ENCODE measurements around the gene EFL1.

EFL1 gene

DNA sequence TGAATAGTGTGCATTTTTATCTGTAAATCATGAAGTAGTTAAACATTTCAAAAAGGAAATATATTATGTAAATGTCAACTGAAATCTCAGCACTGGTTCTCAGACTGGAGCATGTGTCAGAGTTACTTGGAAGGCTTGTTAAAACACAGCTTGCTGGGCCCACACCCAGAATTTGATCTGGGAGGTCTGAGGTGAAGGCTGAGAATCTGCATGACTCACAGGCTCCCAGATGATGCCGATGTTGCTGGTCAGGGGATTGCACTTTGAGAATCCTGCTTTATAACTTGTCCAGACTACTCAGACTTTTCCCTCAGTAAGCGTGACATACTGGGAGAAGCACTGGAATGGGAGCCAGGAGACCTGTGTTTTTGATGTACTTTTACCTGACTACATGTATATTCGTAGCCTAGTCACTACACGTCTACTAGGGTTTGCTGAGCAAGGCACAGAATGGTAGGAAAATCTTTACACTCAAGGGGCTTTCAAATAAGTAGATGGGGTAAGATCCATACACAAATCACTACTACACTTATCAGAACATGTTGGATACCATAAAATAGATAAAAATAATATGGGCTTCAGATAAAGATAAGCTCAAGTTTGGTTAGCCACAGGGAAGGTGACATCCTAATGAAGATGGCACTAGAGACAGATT, 139.7 kb downstream of the EFL1 start:
- no peak for TF ChIP-seq CTCF (IDR thresholded peaks at IDR 0.05; ENCODE audit: low read length, missing control alignments)
- no peak overlapping the region for H3K4me3 ChIP-seq (replicated peaks; ENCODE audit: low read depth, low read length)
- DNase-seq (ENCODE audit: low read depth) = peak; percentile 90

DNA sequence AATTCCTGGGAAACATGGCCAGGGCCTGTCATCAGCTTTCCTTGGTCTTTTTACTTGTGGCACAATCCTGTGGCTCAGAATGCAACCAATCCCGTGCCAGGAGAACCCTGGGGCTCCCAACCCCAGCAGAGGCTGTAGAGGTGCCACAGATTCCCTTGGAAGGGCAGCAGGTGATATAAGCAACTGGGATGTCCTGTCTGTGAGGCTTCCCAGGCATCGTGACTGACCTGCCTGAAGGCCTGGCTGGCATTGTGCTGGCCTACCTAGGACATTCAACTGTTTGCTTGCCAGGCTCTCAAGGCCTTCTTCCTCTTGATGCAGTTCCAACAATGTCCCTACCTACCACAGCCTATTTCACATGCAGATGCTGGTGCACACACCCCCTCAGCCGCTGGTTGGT, 144.5 kb downstream of the EFL1 start:
- no peak overlapping the region for H3K4me3 ChIP-seq (replicated peaks; ENCODE audit: low read depth, low read length)
- DNase-seq (ENCODE audit: low read depth) = no peak
- no peak for TF ChIP-seq CTCF (IDR thresholded peaks at IDR 0.05; ENCODE audit: low read length, missing control alignments)

DNA sequence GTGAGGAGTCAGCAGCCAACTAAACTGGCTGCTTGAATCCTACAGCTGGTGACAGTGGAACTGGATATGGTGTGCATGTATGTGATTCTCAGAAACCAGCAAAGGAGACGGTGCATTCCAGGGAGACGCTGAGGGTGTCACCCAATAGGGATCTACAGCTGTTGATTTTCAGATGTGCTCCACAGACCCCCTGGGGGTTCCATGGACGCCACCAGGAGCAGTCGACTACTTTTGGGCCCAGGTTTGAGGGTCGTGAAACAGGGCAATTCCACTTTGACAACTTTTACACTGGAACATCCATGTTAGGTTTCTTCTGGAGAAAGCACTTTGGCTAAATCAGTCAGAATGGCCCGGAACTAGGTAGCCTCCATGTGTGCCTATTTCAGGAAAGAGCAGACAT, 145.2 kb downstream of the EFL1 start:
- H3K4me3 ChIP-seq (replicated peaks; ENCODE audit: low read depth, low read length) = no peak overlapping the region
- TF ChIP-seq CTCF (IDR thresholded peaks at IDR 0.05; ENCODE audit: low read length, missing control alignments) = no peak
- no peak for DNase-seq (ENCODE audit: low read depth)

GRCh38 chr15:82114660-82115059, 147.9 kb downstream of the EFL1 start:
- no peak overlapping the region for H3K4me3 ChIP-seq (replicated peaks; ENCODE audit: low read depth, low read length)
- DNase-seq (ENCODE audit: low read depth) = no peak
- no peak for TF ChIP-seq CTCF (IDR thresholded peaks at IDR 0.05; ENCODE audit: low read length, missing control alignments)

DNA sequence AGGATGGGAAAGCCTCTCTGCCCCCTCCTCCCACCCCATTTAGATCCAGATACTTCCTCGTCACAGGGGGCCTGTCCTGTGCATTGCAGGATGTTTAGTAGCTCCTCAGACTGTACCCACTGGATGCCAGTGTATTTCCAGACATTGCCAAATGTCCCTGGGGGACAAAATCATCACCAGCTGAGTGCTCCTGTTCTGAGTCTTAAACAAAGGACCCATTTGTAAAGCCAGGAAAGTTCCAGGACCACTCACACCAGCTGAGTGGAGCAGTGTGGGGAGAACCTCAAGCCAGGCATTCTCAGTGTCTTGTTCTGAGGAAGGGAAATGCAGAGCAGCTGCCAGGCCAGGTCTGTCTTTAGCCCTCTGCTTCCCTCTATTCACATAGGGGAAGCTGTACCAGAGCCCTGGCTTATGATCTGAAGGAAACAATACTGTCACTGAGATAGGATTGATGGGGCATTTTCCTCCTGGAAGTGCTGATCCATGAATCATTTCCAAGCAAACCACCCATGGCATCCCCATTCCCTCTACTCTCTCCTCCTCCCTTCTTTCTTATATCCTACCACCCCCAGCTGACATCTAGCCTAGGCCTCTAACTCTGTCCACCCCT, 149.3 kb downstream of the EFL1 start:
- no peak for DNase-seq (ENCODE audit: low read depth)
- TF ChIP-seq CTCF (IDR thresholded peaks at IDR 0.05; ENCODE audit: low read length, missing control alignments) = no peak
- H3K4me3 ChIP-seq (replicated peaks; ENCODE audit: low read depth, low read length) = no peak overlapping the region

- DNase-seq (ENCODE audit: low read depth) = no peak
- TF ChIP-seq CTCF (IDR thresholded peaks at IDR 0.05; ENCODE audit: low read length, missing control alignments) = no peak
- H3K4me3 ChIP-seq (replicated peaks; ENCODE audit: low read depth, low read length) = no peak overlapping the region
Observed at GRCh38 chr15:82111918-82112317, 150.6 kb downstream of the EFL1 start.

- no peak overlapping the region for H3K4me3 ChIP-seq (replicated peaks; ENCODE audit: low read depth, low read length)
- no peak for DNase-seq (ENCODE audit: low read depth)
- no peak for TF ChIP-seq CTCF (IDR thresholded peaks at IDR 0.05; ENCODE audit: low read length, missing control alignments)
Observed at GRCh38 chr15:82110144-82110543, 152.4 kb downstream of the EFL1 start.

Data from fibroblast of pulmonary artery (primary cell).